ENCODE results near the gene ISYNA1.

ISYNA1 gene

GRCh38 chr19:18392417-18392816 lies 45.5 kb downstream of the ISYNA1 start:
- no peak for DNase-seq (ENCODE audit: low spot score)

- DNase-seq (ENCODE audit: low spot score): no peak
Measured at GRCh38 chr19:18391509-18392075, 46.3 kb downstream of the ISYNA1 start.

GRCh38 chr19:18390065-18390907 lies 47.6 kb downstream of the ISYNA1 start:
- DNase-seq (ENCODE audit: low spot score): no peak

- DNase-seq (ENCODE audit: low spot score): no peak
Measured at GRCh38 chr19:18389726-18390064, 48.2 kb downstream of the ISYNA1 start.

- DNase-seq (ENCODE audit: low spot score): no peak
Measured at GRCh38 chr19:18388960-18389725, 48.8 kb downstream of the ISYNA1 start.

- peak; percentile 83 for DNase-seq (ENCODE audit: low spot score)
Measured at GRCh38 chr19:18388100-18388959, 49.6 kb downstream of the ISYNA1 start.

DNA sequence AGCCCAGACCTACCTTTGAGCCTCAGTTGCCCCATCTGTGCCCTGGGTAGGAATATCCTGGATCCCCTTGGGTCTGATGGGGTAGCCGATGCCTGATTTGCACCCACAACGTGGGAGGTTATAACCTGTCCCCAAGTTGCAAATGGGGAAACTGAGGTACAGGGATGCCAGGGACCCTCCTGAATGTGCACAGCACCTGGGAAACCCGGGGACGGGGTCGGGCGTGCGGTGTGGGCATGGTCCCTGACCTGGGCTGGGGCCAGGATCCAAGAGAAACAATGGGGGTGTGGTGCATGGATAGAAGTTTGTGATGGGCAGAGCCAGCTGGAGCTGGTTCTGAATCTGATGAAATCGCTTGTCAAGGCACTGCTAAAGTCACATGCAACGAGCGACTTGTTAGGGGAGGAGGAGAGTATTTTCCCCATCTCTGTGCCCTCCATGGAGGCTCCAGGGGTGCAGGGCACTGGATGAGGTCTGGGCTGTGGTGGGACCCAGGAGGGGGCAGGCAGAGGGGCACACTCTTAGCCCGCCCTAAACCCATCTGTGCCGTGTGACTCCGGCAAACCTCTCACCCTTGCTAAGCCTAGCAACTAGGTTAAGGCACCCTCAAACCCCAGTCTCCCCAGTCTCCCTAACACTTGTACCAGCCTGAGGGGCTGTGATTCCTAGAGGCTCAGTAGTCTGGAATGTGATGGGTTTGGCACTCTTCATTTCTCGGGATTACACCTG lies 51.2 kb downstream of the ISYNA1 start:
- no peak for DNase-seq (ENCODE audit: low spot score)

DNA sequence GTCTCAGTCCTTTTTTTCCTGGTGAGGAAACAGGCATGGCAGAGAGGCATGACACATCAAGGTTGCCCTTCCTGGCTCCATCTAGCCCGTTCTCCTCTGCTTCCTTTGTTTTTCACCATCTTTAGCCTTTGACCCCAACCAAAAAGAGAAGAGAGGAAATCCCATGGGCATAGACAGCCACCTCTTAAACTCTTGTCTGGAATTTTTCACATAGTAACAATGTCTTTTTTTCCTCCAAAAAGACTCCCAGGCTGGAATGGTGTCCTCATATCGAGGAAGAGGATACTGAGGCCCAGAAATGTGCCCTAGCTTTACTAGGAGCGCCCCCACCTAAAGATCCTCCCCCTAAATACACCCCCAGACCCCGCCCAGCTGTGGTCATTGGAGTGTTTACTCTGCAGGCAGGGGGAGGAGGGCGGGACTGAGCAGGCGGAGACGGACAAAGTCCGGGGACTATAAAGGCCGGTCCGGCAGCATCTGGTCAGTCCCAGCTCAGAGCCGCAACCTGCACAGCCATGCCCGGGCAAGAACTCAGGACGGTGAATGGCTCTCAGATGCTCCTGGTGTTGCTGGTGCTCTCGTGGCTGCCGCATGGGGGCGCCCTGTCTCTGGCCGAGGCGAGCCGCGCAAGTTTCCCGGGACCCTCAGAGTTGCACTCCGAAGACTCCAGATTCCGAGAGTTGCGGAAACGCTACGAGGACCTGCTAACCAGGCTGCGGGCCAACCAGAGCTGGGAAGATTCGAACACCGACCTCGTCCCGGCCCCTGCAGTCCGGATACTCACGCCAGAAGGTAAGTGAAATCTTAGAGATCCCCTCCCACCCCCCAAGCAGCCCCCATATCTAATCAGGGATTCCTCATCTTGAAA lies 52.0 kb downstream of the ISYNA1 start, which contains the start of gene GDF15:
GDF15 (plus strand) TSS at position 484 of the 868 bp plus-strand sequence; CDS start at position 516, 32 bp downstream.
- no peak for DNase-seq (ENCODE audit: low spot score)

GRCh38 chr19:18385359-18385674 lies 52.6 kb downstream of the ISYNA1 start:
- DNase-seq (ENCODE audit: low spot score): no peak

GRCh38 chr19:18384775-18385174 lies 53.2 kb downstream of the ISYNA1 start:
- no peak for DNase-seq (ENCODE audit: low spot score)
